Hematopoietic multipotent progenitor cell (in vitro differentiated cells): Measurements from ENCODE around the gene MTMR11. TPM values are rescaled to one million over a fixed set of nuclear protein-coding genes. Genes with fewer than 3 reads are reported as not detected.
"Not testable (repeated sequence)": the region's sequence is repeated elsewhere in the genome, so short reads cannot be mapped to it uniquely, and the experiment has no call there.

Experiments used
- DNase-seq, 3 donors: peaks; one replicate each; pipeline ENCODE4 v3.0.0-alpha.2; 2011 to 2015; ENCODE audit warnings: low read depth in 2 of 3, low spot score in 2 of 3
- total RNA-seq: library from RNA; depleted of rRNA; stranded (reverse); fragments of >200 nt; gene quantifications from one replicate; pipeline ENCODE4 v1.2.3, GENCODE V29; 2012

Gene MTMR11
- 0.27 TPM for total RNA-seq

GRCh38 chr1:149936170-149936991 is at the start of gene MTMR11:
MTMR11 (minus strand) TSS chr1:149936879; CDS start chr1:149936647, 232 bp downstream.
- DNase-seq, result no peak

- DNase-seq, result no peak
Observed at GRCh38 chr1:149979972-149980540, 43.4 kb upstream of the MTMR11 start.

GRCh38 chr1:149979245-149979971 is 42.7 kb upstream of the MTMR11 start:
- DNase-seq, result no peak

- DNase-seq, result no peak
Observed at GRCh38 chr1:149978547-149979023, 41.9 kb upstream of the MTMR11 start.

- no peak for DNase-seq
Observed at GRCh38 chr1:149977345-149977744, 40.7 kb upstream of the MTMR11 start.

GRCh38 chr1:149972547-149972946 is 35.9 kb upstream of the MTMR11 start:
- DNase-seq, result no peak

- DNase-seq, result no peak
Observed at GRCh38 chr1:149967646-149968045, 31.0 kb upstream of the MTMR11 start.

- no peak for DNase-seq
Observed at GRCh38 chr1:149967041-149967440, 30.4 kb upstream of the MTMR11 start.

- no peak for DNase-seq
Observed at GRCh38 chr1:149966405-149966804, 29.7 kb upstream of the MTMR11 start.

GRCh38 chr1:149965440-149965839 is 28.8 kb upstream of the MTMR11 start:
- no peak for DNase-seq

GRCh38 chr1:149963358-149963757 is 26.7 kb upstream of the MTMR11 start:
- DNase-seq, result no peak

GRCh38 chr1:149962736-149963135 is 26.1 kb upstream of the MTMR11 start:
- DNase-seq, result no peak

GRCh38 chr1:149962039-149962647 is 25.5 kb upstream of the MTMR11 start:
- peak; percentile 31 to 77 (median 61) for DNase-seq

GRCh38 chr1:149957548-149957947 is 20.9 kb upstream of the MTMR11 start:
- not testable (repeated sequence) for DNase-seq

GRCh38 chr1:149949911-149950310 is 13.2 kb upstream of the MTMR11 start:
- no peak for DNase-seq

GRCh38 chr1:149945206-149945605 is 8.5 kb upstream of the MTMR11 start:
- DNase-seq, result no peak

GRCh38 chr1:149942885-149943284 is 6.2 kb upstream of the MTMR11 start:
- no peak for DNase-seq

GRCh38 chr1:149942207-149942606 is 5.5 kb upstream of the MTMR11 start:
- no peak for DNase-seq

GRCh38 chr1:149940427-149940826 is 3.7 kb upstream of the MTMR11 start:
- no peak for DNase-seq

GRCh38 chr1:149938668-149939003 is 2.0 kb upstream of the MTMR11 start:
- DNase-seq, result not testable (repeated sequence)

- no peak for DNase-seq
Observed at GRCh38 chr1:149937759-149938158, 1.1 kb upstream of the MTMR11 start.
